HG03460 (cell line): Measurements from ENCODE around the gene PPFIBP2.
A peak's percentile ranks its signal among the peaks of the same experiment; 100 is the strongest.
"Not testable (repeated sequence)": the region's sequence is repeated elsewhere in the genome, so short reads cannot be mapped to it uniquely, and the experiment has no call there.

Experiments used
- ATAC-seq: cut with Tn5 transposase; IDR thresholded peaks from one replicate; pipeline ENCODE4 v1.9.1; 2021; ENCODE audit not compliant: unreplicated experiment

PPFIBP2 gene

DNA sequence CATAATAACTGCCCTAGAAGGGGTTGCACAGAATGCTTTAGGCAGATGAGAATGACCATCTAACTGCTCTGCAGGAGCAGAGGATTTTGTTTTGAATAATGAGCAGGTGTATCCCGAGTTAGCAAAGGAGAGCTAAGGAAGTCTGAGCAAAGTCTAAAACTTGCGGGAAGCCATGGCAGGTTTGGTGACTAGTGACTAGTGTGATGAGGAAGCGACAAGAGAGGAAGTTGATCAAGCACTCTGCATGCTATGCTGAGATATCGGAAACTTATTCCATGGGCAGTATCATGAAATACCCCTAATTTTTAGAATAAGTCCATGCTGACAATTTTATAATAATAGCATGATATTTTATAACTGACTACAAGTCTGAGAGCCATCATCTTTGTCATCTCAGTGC lies 15.6 kb upstream of the PPFIBP2 start:
- no peak for ATAC-seq

DNA sequence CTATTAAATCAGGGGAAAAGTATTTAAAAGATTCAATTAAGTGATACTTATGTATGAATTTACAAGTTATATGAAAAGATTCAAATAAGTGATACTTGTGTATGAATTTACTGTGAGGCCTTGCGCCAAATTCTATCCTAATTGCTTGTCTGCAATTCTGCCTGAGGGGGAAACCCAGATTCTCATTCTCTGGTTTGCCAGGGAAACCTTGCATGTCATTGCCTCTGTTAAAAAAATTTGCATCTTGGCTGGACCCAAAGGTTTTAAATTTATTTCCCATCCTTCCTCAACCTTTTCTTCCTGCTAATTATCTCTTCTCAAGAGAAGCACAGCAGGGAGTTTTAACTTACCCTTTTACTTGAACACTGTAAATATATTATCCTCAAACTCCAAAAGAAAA lies 14.7 kb upstream of the PPFIBP2 start:
- ATAC-seq = no peak

DNA sequence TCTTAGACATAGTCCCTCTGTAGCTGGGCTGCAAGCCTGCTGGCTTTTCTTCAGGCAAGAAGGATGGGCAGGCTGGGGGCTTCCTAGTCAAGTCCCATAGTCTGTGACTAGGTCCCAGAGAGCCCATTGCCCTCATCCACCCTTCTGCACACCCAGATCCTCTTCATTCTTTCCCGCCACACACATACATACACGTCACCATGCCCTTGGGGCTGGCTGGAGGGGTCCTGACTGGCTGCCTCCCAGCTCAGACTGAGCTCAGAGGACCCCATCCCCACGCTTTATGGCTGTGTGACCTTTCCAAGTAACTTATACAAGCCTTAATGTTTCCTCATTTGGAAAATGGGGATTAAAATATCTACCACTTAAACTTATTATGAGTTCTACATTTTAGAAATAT lies 13.5 kb upstream of the PPFIBP2 start:
- no peak for ATAC-seq

DNA sequence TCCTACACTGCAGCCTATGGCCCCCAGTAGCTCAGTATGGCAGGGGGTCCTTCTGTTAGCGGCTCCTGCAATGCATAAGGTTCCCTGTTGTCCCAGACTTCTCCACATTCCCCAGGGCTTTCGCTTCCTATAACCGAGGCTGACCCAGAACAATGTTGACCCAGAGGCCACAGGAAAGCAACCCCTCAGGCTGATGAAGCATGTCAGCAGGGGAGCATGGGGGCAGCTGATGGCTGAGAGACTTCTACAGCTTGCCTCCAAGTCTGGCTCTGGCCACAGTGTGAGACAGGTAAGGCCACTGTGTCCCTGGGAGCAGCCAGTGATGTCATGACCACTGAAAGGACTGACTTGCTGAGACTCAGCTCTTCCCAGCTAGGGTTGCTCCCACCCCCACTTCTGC lies 12.5 kb upstream of the PPFIBP2 start:
- ATAC-seq = no peak

DNA sequence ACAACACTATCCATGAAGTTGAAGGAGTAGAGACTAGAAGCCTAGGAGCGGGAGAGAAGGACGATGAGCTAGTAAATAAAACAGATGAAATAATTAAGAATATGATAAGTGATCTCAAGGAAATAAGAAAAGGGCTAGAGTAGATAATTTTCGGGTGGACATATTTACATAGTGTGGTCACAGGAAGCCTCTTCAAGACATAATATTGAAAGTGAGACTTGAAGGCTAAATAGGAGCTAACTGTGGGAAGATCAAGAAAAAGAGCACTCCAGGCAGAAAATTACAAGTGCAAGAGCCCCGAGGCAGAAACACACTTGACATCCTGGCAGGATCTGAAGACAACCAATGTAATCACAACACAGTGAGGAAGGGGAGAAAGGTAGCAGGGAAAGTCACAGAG lies 11.9 kb upstream of the PPFIBP2 start:
- ATAC-seq = no peak

DNA sequence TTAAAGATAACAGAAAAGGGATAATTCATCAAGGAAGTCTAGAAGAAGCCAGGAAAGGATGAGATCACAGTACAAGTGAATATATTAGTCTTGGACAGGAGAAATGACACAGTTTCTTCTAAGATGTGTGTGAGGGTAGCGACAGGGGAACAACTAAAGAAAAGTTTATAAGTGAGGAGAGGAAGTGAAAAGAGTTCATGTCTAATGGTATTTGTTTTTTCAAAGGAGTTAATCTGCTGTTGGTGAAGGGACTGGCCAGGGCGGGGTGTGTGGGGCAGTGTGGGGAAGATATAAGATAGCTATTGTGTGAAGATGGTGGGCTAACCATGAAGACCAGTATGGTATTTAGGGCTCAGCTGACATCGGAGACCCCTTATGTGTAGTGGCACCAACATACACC lies 7.6 kb upstream of the PPFIBP2 start:
- no peak for ATAC-seq

DNA sequence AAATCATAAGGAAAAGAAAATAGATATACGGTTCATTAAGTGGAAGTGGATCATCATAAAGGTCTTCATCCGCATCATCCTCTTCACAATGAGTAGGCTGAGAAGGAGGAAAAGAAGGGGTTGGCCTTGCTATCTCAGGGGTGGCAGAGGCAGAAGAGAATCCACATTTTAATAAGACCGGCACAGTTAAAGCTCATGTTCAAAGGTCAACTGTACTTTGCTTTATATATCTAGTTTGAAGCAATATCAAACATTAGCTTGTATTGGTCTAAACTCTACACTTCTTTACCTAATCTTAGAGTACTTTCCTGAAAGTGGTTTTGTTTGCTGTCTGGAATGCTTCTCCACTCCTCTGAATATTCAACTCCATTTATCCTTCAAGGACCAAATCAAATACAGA lies 5.7 kb upstream of the PPFIBP2 start:
- ATAC-seq = no peak

DNA sequence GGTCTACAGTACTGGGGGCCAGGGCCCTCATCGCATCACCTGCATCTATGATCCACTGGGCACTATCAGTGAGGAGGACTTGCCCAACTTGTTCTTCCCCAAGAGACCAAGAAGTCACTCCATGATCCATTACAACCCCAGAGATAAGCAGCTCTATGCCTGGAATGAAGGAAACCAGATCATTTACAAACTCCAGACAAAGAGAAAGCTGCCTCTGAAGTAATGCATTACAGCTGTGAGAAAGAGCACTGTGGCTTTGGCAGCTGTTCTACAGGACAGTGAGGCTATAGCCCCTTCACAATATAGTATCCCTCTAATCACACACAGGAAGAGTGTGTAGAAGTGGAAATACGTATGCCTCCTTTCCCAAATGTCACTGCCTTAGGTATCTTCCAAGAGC lies 3.8 kb upstream of the PPFIBP2 start:
- ATAC-seq = no peak

DNA sequence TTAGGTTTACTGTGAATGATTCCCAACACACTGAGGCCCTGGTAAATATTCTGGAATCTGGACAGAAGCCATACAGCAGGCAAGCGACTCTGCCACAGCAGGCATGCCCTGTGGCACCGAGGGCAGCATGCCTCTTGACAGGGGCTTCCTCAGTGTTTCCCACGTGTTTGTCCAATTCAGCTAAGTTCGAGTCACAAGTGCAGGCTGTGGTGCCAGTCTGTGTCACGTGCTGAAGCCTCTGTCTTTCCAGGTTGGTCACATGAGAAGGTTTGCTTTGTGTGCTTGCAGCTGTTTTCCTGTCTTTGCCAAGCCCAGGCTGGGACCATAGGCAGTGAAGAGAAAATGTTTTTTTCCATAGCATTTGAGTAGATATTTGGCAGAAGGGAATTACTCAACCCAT lies 2.4 kb upstream of the PPFIBP2 start:
- no peak for ATAC-seq

DNA sequence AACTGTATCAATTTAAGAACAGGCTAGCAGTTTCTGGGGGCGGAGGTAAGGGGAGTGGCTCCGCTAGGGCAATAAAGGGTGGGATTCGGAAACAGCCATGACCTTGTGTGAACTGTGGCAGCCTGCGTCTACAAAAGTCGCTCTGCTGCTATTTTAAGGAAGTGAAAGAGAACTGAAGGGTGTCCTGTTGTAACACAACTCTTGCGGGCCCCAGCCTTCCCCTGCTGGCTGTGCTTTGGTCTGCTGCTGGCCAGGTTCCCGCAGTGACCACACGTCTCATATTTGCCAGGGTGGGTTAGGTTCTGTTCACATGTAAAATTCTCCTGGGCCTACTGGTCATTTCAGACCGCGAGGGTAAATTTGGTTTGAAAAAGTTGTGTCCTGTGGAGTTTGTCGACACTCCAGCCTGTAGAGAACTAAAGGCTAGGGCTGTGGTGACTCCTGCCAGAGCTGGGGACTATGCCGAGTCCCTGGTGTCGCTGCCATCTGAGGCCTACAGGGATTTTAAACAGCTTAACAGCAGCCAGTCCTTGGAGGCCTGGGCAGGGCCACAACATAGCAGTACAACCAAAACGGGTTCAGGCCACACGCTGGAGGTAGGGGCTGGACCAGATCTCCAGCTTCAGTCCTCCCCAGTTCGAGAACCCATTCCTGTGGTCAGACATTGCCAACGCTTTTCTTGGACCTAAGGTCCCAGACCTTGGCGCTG lies 1.1 kb upstream of the PPFIBP2 start:
- ATAC-seq = peak; percentile 65

DNA sequence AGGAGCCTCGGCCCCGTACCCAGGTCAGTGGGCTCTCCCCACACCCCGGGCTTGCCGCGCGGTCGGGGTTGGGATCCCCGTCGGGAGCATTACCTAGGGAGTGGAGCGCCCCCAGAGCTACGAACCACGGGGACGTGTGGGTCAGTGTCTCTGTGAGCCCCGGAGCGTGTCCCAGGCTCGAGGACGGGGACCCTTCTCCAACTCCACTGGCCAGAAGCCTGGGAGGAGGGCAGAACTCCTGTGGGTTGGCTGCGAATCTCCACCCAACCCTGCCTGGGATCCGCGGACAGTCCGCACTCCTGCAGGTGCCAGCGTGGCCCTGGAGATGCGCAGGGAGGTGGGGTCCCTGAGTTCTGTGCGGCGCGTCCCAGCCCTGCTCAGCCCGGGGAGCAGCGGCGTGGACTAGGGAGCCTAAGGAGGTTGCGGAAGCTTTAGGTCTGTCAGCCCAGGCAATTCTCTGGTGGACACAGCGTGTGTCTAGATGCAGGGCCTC lies 346 bp downstream of the PPFIBP2 start:
- peak; percentile 12 for ATAC-seq

DNA sequence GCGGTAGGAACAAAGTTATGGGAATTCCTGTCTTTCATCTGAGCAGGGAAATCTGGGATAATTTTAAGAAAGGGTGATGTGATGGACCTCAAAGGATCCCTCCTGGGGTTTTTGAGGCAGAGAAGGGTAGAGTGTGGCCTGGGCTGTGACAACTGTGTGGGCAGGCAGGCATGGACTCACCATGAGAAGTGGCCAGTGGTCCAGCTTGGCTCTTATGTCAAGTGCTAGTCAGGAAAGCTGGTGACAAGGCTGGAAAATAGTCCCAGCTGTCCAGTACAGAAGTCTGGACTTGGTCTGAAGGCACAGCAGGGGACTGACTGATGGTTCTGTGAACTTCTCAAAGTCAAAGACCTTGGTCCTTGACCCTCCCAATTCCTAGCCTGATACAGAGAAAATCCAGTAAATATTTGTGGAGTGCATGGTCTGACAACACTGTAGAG lies 1.7 kb downstream of the PPFIBP2 start:
- ATAC-seq = no peak

DNA sequence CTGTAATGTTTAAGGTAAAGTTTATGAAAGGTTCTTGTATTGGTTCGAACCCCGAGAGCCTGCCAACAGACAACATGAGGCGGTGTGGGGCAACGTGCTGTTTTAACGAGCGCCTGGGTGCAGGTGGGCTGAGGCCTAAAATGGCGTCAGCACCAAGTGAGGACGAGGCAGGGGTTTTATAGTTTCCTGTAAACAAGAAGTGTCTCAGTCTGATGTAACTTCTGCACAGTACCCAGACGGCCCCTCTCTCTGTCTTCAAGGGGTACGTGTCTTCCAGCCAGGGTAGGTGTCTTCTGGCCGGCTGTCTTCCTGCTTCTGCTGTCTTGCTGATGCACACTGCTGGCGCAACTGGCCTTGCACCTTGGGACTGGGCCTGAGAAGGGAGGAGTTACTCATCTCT lies 2.7 kb downstream of the PPFIBP2 start:
- no peak for ATAC-seq

DNA sequence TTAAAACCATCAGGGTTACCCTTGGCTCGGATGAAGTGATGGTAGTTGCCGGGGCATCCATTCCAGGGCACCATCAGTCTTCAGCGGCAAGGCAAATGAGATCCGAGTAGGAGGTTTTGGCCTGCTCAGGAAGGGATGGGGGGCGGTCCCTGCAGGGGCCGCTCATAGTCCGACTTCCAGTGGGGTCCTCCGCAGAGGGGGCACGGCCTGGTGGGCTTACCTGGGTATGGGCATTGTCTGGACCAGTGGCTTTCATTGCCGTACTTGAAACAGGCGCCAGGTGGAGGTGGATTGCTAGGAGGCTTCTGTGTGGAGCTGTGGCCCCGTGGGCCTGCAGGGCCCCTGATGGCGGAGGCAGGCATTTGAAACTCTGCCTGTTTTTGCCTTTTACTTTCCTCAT lies 3.9 kb downstream of the PPFIBP2 start:
- not testable (repeated sequence) for ATAC-seq

DNA sequence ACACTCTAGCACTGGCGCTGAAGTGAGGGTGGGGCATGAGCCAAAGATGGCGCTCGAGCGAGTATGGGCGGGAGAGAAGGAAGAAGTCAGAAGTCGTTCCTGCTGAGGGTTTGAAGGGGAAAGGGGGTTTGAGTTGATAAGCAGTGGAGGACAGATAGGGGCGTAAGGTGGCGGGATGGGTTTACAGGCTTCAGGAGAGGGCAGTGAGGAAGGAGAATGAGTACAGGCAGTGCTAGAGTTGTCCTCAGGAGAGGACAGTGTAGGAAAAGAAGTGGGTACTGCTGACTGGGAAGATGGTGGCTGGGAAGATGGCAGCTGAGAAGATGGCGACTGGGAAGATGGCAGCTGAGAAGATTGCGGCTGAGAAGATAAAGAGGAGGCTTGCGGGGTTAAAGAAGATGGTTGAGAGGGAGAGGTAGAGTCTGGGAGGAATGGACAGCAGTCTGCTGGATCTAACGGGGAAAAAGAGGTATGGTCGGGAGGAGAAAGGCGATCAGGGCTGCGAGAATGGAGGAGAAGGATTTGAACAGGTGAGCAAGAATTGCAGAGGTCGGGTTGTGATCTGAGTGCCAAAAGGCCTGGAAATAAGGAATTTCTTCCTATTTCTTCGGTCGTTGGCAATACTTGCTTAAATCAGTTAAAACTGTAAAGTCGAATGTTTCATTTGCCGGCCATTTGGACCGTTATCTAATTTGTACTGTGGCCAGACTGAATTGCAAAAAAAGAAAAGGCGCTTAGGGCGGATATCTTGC lies 5.2 kb downstream of the PPFIBP2 start:
- no peak for ATAC-seq

DNA sequence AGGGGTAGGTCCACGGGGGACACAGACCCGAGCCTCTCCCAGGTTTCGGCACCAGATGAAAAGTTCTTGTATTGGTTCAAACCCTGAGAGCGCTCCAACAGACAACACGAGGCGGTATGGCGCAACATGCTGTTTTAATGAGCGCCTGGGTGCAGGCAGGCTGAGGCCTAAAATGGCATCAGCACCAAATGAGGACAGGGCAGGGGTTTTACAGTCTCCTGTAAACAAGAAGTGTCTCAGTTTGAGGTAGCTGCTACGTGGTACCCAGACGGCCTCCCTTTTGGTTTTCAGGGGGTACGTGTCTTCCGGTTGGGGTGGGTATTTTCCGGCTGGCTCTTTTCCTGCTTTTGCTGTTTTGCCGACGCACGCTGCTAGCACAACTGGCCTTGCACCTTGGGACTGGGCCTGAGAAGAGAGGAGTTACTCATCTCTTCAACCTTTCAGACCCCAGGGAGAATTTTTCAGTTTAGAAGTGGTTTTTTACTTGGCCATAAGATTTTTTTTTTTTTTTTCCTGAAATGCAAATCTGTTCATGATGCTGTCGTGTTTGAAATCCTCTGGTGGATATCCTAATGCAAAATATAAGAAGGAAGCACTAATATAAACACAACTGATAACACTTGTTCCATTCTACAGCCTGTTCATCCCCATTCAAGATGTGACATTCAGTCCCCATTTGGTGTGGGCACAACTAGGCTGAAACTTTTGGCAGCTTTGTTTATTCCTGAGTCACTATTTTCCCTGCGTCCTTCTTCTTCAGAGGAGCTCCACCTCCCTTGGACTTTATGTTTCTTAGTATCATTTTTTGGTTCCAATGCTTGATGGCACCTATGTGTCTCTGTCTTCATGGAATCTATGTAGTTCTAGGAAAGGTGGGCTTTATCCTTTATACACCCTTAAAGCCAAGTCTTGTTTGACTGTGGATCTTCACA lies 6.5 kb downstream of the PPFIBP2 start:
- peak; percentile 55 for ATAC-seq

DNA sequence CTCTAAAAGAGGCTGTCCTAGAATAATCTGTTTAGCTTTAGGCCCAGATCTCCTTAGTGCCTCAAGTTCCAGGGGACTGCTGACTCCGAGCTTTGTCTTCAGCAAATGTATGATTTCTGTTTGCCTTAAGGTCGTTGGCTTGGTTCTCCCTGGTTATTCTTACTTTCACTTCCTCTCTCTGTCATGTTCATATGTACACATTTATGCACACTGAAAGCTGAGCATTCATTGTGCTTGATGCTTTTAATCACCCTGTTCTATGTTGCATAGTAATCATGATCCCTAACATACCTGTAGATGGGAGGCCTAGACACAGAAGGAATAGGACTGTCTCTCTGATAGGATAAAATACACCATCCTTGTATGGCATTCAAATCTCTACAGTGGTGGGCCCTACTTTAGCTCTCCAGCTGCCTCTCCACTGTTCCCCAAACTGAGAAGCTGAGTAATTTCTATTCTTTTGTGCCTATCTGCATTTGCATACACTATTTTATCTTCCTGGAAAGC lies 7.2 kb downstream of the PPFIBP2 start:
- peak; percentile 78 for ATAC-seq

DNA sequence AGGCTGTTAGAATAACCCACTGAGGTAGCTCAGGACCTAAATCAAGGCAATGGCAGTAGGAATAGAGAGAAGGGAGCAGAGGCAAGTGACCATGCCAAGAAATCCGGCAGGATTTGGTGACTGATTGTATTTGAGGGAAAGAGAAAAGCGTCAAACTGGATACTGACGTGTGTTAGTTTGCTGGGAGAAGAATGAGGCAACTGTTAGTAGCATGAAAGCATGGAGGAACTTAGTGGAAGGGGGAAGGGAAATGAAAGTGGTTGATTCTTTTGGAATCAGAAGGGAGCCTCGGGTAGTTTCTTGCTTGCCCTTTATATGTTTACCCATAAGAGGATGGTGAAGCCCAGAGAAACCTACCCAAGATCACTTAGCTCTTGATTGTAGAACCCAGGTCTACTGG lies 8.3 kb downstream of the PPFIBP2 start:
- ATAC-seq = no peak

DNA sequence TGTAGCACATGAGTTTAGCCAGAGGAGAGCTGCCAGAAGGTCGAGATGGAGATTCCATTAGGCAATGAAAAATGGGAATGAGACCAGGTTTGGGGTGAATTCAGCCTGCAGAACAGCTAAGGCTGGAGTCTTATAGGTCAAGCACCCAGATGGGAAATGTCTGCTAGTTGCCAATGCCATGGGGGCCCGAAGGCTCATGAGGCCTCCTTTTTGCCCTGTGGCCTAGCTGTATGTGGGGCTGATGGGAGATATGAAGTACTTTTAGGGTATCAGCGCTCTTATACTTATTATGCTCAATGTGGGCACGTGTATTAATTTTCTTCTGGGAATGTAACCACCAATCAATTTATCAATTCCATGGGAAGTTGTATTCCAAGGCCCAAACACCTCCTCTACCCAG lies 8.7 kb downstream of the PPFIBP2 start:
- no peak for ATAC-seq

DNA sequence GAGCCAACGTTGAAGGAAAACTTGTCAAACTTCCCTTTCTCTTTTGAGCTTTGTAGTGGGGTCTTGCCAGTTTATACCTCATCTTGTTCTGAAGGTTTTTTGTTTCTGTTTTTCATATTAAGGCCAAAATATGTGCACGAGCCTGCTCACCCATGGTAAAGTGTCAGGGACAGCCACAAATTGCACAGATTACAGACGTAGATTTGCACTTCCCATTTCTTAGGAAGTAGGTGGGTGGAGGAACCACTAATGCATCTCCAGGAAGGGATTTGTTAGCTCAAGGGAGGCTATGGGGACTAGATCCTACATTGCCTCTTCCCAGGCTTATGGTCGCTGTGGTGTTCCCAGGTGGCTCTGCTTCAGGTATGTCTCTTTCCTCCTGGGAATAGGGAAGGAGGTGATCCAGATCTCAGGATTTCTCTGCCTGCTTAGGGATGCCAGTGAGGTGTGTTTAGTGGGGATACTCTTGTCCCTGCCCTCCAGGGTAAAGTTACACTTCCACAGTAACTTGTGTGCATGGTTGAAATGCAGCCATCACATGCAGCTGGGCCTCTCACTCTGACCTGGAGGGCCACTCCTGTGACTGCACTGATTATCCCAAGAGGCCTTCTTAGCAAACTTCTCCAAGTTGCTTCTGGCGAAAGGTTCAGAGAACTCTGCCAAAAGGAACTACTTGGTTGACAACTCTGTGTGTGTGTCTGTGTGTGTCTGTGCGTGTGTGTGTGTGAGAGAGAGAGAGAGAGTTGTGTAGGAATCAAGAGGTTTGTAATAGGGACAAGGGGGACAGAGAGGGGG lies 9.8 kb downstream of the PPFIBP2 start:
- ATAC-seq = no peak
